HepG2 (cell line): Measurements from ENCODE around the gene ELF1. TPM values are rescaled to one million over a fixed set of nuclear protein-coding genes. Genes with fewer than 3 reads are reported as not detected.

Source experiments
- FOSL1 ChIP-seq: sonication (generic); formaldehyde crosslinking; IDR thresholded peaks from 2 replicates; pipeline ENCODE4 v1.9.0; 2021; ENCODE audit warnings: missing genetic modification reagents, borderline replicate concordance
- KAT8 ChIP-seq: IDR thresholded peaks from 2 replicates; pipeline ENCODE4 v1.6.1; 2016; ENCODE audit warnings: missing genetic modification reagents, missing compliant biosample characterization
- LBX2 ChIP-seq: sonication (generic); formaldehyde crosslinking; IDR thresholded peaks from 2 replicates; pipeline ENCODE4 v1.5.0; 2020; ENCODE audit warnings: missing genetic modification reagents, mild to moderate bottlenecking, borderline replicate concordance
- PPARG ChIP-seq: conservative IDR thresholded peaks from 2 replicates; pipeline ENCODE4 v1.6.1; 2016; ENCODE audit warnings: missing biosample characterization, missing genetic modification reagents
- PTBP1 ChIP-seq: fragments of 200-400 bp; formaldehyde crosslinking; IDR thresholded peaks from 2 replicates; pipeline ENCODE4 v1.6.1; 2018; ENCODE audit warnings: low read length, low read depth; ENCODE audit not compliant: poor library complexity, severe bottlenecking
- RAD21 ChIP-seq: fragments of 450-650 bp; formaldehyde crosslinking; IDR thresholded peaks from 2 replicates; pipeline ENCODE4 v1.5.0; 2020; ENCODE audit warnings: mild to moderate bottlenecking
- RBM22 ChIP-seq: fragments of 200-400 bp; formaldehyde crosslinking; optimal IDR thresholded peaks from 2 replicates; pipeline ENCODE3; 2017; ENCODE audit warnings: mild to moderate bottlenecking, low read length, moderate library complexity
- RFXANK ChIP-seq: IDR thresholded peaks from 2 replicates; pipeline ENCODE4 v1.6.1; 2016
- SAFB2 ChIP-seq: sonication (generic); formaldehyde crosslinking; IDR thresholded peaks from 2 replicates; pipeline ENCODE4 v1.5.1; 2020; ENCODE audit warnings: missing genetic modification reagents, low read depth, mild to moderate bottlenecking, borderline replicate concordance
- SAP130 ChIP-seq: IDR thresholded peaks from 2 replicates; pipeline ENCODE4 v1.6.1; 2016; ENCODE audit warnings: low read depth
- STAT5B ChIP-seq: sonication (generic); formaldehyde crosslinking; IDR thresholded peaks from 2 replicates; pipeline ENCODE4 v1.4.0; 2020; ENCODE audit warnings: missing genetic modification reagents
- ZBTB3 ChIP-seq: sonication (generic); formaldehyde crosslinking; IDR thresholded peaks from 2 replicates; pipeline ENCODE4 v1.4.0; 2020; ENCODE audit warnings: low read depth, mild to moderate bottlenecking, moderate library complexity, missing genetic modification reagents, borderline replicate concordance
- ZC3H13 ChIP-seq: sonication (generic); formaldehyde crosslinking; IDR thresholded peaks from 2 replicates; pipeline ENCODE4 v1.8.1; 2023; ENCODE audit warnings: mild to moderate bottlenecking, missing genetic modification reagents, moderate library complexity
- ZNF264 ChIP-seq: sonication (generic); formaldehyde crosslinking; IDR thresholded peaks from 2 replicates; pipeline ENCODE4 v1.4.0; 2020; ENCODE audit warnings: missing genetic modification reagents
- ZNF441 ChIP-seq: sonication (generic); formaldehyde crosslinking; IDR thresholded peaks from 2 replicates; pipeline ENCODE4 v1.7.0; 2021; ENCODE audit warnings: missing genetic modification reagents, borderline replicate concordance
- ZNF468 ChIP-seq: sonication (generic); formaldehyde crosslinking; IDR thresholded peaks from 2 replicates; pipeline ENCODE4 v1.8.0; 2022; ENCODE audit warnings: mild to moderate bottlenecking, moderate library complexity, missing genetic modification reagents
- ZNF513 ChIP-seq: sonication (generic); formaldehyde crosslinking; conservative IDR thresholded peaks from 2 replicates; pipeline ENCODE4 v1.5.0; 2020; ENCODE audit warnings: missing genetic modification reagents
- ZNF616 ChIP-seq: sonication (generic); formaldehyde crosslinking; IDR thresholded peaks from 2 replicates; pipeline ENCODE4 v1.5.0; 2020; ENCODE audit warnings: low read depth, mild to moderate bottlenecking, missing genetic modification reagents
- ZNF670 ChIP-seq: sonication (generic); formaldehyde crosslinking; IDR thresholded peaks from 2 replicates; pipeline ENCODE4 v1.8.0; 2022; ENCODE audit warnings: mild to moderate bottlenecking, missing genetic modification reagents, borderline replicate concordance
- ZNF720 ChIP-seq: sonication (generic); formaldehyde crosslinking; IDR thresholded peaks from 2 replicates; pipeline ENCODE4 v1.4.0; 2020; ENCODE audit warnings: missing genetic modification reagents
- polyA plus RNA-seq, 8 experiments: library from polyadenylated mRNA; depleted of rRNA in 3 of 8; stranded (reverse) in 7 of 8; unstranded in 1 of 8; fragments of >200 nt; fragmentation: Illumina TruSeq in 4 of 8; extraction: Trizol in 4 of 8; gene quantifications; 2 replicates each; pipeline versions ENCODE4 v1.2.1 to v1.2.3, GENCODE V29; 2011 to 2016; ENCODE audit warnings: low read depth in 4 of 8, missing spikeins in 1 of 8, mixed read lengths in 1 of 8; ENCODE audit not compliant: insufficient read depth in 1 of 8
- total RNA-seq, 5 experiments: library from RNA; depleted of rRNA; stranded (reverse); fragments of >200 nt; fragmentation: Illumina TruSeq; extraction: Trizol; gene quantifications; 2 replicates each; pipeline ENCODE4 v1.2.3, GENCODE V29; 2016; ENCODE audit warnings: low read depth in 1 of 5
- TF ChIP-seq, protein P1 (sequence below): sonication (generic); formaldehyde crosslinking; IDR thresholded peaks from 2 replicates; pipeline ENCODE4 v1.5.0; 2020; ENCODE audit warnings: missing genetic modification reagents
- TF ChIP-seq, protein P2 (sequence below): sonication (generic); formaldehyde crosslinking; IDR thresholded peaks from 2 replicates; pipeline ENCODE4 v1.8.0; 2022; ENCODE audit warnings: mild to moderate bottlenecking, missing genetic modification reagents
- TF ChIP-seq, protein P3 (sequence below): sonication (generic); formaldehyde crosslinking; IDR thresholded peaks from 2 replicates; pipeline ENCODE4 v1.8.1; 2023; ENCODE audit warnings: mild to moderate bottlenecking, missing genetic modification reagents
- TF ChIP-seq, protein P4 (sequence below): IDR thresholded peaks from 2 replicates; pipeline ENCODE4 v1.6.1; 2016

Gene ELF1
- total and polyA plus RNA-seq, 2 of the 13 experiments (the other 11 are each of a cell fraction or from before 2014, with no cell fraction given) = 24.6 to 71.5 TPM

DNA sequence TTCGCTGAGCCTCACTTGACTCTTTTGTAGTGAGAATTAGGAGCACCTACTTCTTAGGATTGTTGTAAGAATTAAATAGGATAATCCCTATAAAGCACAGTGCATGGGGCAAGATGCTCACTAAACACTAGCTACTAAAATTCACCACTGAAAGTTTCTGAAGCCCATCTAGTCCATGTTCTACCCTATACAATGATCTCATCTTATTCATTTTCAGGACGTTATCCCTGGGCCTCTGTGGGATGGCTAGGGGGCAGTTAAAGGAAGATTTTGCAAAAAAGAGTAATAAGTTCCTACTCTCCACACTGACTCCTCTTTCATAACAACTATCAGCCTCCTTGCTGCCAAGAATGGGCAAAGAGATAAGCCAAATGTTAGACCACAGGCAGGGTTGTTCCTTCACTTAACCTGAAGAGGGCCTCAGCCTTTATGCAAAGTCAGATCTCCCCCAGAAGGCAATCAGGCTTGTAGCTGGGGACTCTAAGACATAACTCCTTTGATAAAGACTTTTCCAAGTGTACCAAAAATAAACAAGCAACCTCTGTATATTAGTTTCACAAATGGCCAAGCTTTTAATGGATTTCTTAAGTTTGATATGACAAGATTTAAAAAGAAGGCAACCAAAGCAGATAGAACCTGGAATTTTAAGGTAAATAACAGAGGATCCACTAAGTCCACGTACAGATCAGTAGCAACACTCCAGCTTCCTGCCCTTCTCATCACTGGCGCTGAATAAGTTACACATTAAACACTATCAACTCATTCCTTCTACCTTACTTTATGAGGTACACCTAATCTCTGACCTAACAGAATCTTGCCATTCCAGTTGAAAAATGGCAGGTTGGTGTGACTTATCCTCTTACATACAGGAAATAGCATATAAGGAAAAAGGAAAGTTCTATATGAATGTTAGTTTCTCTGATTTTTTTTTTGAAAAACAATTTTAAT is 44.4 kb downstream of the ELF1 start (continued):
- TF ChIP-seq ZNF264 (CRISPR knock-in tag) (0 out of 2 replicates have a peak, but pooled peaks have one; percentile 24), SAFB2 (CRISPR knock-in tag) (no peak), LBX2 (CRISPR knock-in tag) (no peak), KAT8 (0 out of 2 replicates have a peak, but pooled peaks have one; percentile 14), PPARG (CRISPR knock-in tag) (0 out of 2 replicates have a peak, but pooled peaks have one; percentile 32), RFXANK (CRISPR knock-in tag) (no peak), ZNF720 (CRISPR knock-in tag) (no peak), RAD21 (CRISPR knock-in tag) (0 out of 2 replicates have a peak, but pooled peaks have one; percentile 25), ZBTB3 (CRISPR knock-in tag) (no peak), ZNF441 (CRISPR knock-in tag) (no peak), SAP130 (CRISPR knock-in tag) (0 out of 2 replicates have a peak, but pooled peaks have one; percentile 17), ZC3H13 (CRISPR knock-in tag) (no peak), STAT5B (no peak), PTBP1 (no peak), FOSL1 (CRISPR knock-in tag) (no peak), RBM22 (peak; percentile 13), ZNF513 (CRISPR knock-in tag) (no peak), ZNF468 (CRISPR knock-in tag) (no peak), ZNF616 (no peak), ZNF670 (CRISPR knock-in tag) (no peak)
- TF ChIP-seq, protein P1, sequence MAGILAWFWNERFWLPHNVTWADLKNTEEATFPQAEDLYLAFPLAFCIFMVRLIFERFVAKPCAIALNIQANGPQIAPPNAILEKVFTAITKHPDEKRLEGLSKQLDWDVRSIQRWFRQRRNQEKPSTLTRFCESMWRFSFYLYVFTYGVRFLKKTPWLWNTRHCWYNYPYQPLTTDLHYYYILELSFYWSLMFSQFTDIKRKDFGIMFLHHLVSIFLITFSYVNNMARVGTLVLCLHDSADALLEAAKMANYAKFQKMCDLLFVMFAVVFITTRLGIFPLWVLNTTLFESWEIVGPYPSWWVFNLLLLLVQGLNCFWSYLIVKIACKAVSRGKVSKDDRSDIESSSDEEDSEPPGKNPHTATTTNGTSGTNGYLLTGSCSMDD = no peak
- TF ChIP-seq, protein P2, sequence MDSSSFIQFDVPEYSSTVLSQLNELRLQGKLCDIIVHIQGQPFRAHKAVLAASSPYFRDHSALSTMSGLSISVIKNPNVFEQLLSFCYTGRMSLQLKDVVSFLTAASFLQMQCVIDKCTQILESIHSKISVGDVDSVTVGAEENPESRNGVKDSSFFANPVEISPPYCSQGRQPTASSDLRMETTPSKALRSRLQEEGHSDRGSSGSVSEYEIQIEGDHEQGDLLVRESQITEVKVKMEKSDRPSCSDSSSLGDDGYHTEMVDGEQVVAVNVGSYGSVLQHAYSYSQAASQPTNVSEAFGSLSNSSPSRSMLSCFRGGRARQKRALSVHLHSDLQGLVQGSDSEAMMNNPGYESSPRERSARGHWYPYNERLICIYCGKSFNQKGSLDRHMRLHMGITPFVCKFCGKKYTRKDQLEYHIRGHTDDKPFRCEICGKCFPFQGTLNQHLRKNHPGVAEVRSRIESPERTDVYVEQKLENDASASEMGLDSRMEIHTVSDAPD (CRISPR knock-in tag) = no peak
- TF ChIP-seq, protein P3, sequence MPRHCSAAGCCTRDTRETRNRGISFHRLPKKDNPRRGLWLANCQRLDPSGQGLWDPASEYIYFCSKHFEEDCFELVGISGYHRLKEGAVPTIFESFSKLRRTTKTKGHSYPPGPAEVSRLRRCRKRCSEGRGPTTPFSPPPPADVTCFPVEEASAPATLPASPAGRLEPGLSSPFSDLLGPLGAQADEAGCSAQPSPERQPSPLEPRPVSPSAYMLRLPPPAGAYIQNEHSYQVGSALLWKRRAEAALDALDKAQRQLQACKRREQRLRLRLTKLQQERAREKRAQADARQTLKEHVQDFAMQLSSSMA (CRISPR knock-in tag) = no peak
- TF ChIP-seq, protein P4, sequence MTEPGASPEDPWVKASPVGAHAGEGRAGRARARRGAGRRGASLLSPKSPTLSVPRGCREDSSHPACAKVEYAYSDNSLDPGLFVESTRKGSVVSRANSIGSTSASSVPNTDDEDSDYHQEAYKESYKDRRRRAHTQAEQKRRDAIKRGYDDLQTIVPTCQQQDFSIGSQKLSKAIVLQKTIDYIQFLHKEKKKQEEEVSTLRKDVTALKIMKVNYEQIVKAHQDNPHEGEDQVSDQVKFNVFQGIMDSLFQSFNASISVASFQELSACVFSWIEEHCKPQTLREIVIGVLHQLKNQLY = no peak
